Measurements from ENCODE around the gene CTXND1. TPM values are rescaled to one million over a fixed set of nuclear protein-coding genes. Genes with fewer than 3 reads are reported as not detected.

CTXND1 gene
- total and polyA plus RNA-seq, 2 of the 4 experiments (the other 2 are of a cell fraction) = not detected

DNA sequence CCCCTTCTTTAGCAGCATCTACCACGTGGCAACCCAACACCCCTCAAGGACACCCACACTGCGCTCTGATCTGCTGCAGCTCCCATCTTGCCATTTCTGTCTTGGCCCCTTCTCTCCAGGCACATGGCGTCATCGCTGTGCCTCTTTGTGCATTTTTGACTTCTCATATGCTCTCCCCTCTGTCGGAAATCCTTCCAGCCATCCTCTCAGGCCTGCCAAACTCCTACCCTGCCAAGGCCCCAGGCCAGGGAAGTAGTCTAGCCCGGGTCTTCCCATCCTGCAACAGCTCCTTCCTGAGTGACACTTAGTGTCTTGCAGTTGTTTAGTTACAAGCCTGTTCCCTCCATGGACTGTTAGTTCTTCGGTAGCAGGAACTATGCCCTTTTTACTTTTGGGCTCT, 34.0 kb upstream of the CTXND1 start:
- H2BK20ac ChIP-seq (ENCODE audit: low read depth, low read length) = no peak overlapping the region
- no peak overlapping the region for H3K4me3 ChIP-seq (ENCODE audit: insufficient read depth, low read depth, low read length)
- no peak overlapping the region for H2BK120ac ChIP-seq (ENCODE audit: low read depth, low read length)
- H3K4ac ChIP-seq (ENCODE audit: low read depth, low read length) = no peak overlapping the region
- DNase-seq = no peak
- H3K9ac ChIP-seq (ENCODE audit: low read depth, low read length) = no peak overlapping the region
- POLR2A ChIA-PET (ENCODE audit: unreplicated experiment) = no interaction called here
- no peak overlapping the region for H3K56ac ChIP-seq (ENCODE audit: extremely low read depth, insufficient read depth, low read length)
- no peak overlapping the region for H3K4me2 ChIP-seq (ENCODE audit: low read depth, low read length)
- no peak overlapping the region for H3K23ac ChIP-seq (ENCODE audit: low read depth, low read length)
- H3K36me3 ChIP-seq (ENCODE audit: control insufficient read depth, insufficient read depth, low read length) = no peaks in the 10 kb centered on the region
- H4K8ac ChIP-seq (ENCODE audit: low read depth in 2 of 2, low read length in 2 of 2) = no peak overlapping the region
- dilution Hi-C loops (cut with HindIII; ENCODE audit: low sequenced_read_pairs, unreplicated experiment) = no loop called here
- CTCF ChIA-PET = no interaction called here
- no peak overlapping the region for H2AFZ ChIP-seq (replicated peaks; ENCODE audit: low read length, poor library complexity)
- in situ Hi-C loops (cut with MboI; ENCODE audit: low sequenced_read_pairs) = no loop called here
- no peaks in the 10 kb centered on the region; the same call in 1 of the 2 replicates for H3K9me1 ChIP-seq (ENCODE audit: insufficient read depth, low read length)
- H4K91ac ChIP-seq (ENCODE audit: insufficient read depth, low read depth, low read length) = no peak overlapping the region
- no peak for ATAC-seq (ENCODE audit: low read depth)
- H2AK5ac ChIP-seq (ENCODE audit: low read depth, low read length) = no peak overlapping the region
- H3K14ac ChIP-seq (replicated peaks; ENCODE audit: low read depth, low read length) = no peak overlapping the region
- BruUV-seq (replicated peaks) = no TSS peak
- no peaks in the 10 kb centered on the region for H3K79me1 ChIP-seq (ENCODE audit: low read depth in 1 of 2, low read length in 2 of 2)
- TF ChIP-seq RAD21 (IDR thresholded peaks at IDR 0.05; ENCODE audit: low read length) = no peak
- TF ChIP-seq CHD1 (IDR thresholded peaks at IDR 0.05; ENCODE audit: low read depth, low read length) = no peak
- TF ChIP-seq MXI1 (IDR thresholded peaks at IDR 0.05; ENCODE audit: borderline replicate concordance, low read depth, low read length) = no peak
- no peak for TF ChIP-seq NFE2L2 (IDR thresholded peaks at IDR 0.05; ENCODE audit: low read depth, low read length)
- TF ChIP-seq MAFK (IDR thresholded peaks at IDR 0.05; ENCODE audit: low read depth, low read length) = no peak
- TF ChIP-seq, protein P1, sequence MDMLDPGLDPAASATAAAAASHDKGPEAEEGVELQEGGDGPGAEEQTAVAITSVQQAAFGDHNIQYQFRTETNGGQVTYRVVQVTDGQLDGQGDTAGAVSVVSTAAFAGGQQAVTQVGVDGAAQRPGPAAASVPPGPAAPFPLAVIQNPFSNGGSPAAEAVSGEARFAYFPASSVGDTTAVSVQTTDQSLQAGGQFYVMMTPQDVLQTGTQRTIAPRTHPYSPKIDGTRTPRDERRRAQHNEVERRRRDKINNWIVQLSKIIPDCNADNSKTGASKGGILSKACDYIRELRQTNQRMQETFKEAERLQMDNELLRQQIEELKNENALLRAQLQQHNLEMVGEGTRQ (IDR thresholded peaks at IDR 0.05; ENCODE audit: low read depth, low read length) = no peak
- TF ChIP-seq FOS (IDR thresholded peaks at IDR 0.05; ENCODE audit: low read depth, low read length) = no peak
- TF ChIP-seq, protein P2, sequence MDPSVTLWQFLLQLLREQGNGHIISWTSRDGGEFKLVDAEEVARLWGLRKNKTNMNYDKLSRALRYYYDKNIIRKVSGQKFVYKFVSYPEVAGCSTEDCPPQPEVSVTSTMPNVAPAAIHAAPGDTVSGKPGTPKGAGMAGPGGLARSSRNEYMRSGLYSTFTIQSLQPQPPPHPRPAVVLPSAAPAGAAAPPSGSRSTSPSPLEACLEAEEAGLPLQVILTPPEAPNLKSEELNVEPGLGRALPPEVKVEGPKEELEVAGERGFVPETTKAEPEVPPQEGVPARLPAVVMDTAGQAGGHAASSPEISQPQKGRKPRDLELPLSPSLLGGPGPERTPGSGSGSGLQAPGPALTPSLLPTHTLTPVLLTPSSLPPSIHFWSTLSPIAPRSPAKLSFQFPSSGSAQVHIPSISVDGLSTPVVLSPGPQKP (IDR thresholded peaks at IDR 0.05; ENCODE audit: borderline replicate concordance, low read depth, low read length) = no peak
- no peak for TF ChIP-seq CEBPB (IDR thresholded peaks at IDR 0.05; ENCODE audit: low read depth, low read length)
- TF ChIP-seq RFX5 (IDR thresholded peaks at IDR 0.05; ENCODE audit: low read depth, low read length) = no peak
- no peak for TF ChIP-seq MAZ (IDR thresholded peaks at IDR 0.05; ENCODE audit: borderline replicate concordance, low read depth, low read length)
- H3K27me3 ChIP-seq (ENCODE audit: control insufficient read depth, insufficient read depth, low read length) = peaks cover 35% of the 10 kb centered on the region
- H3K27ac ChIP-seq (ENCODE audit: insufficient read depth, low read length) = no peak overlapping the region
- no peak overlapping the region for H3K18ac ChIP-seq (ENCODE audit: low read depth, low read length)
- no peak overlapping the region for H4K5ac ChIP-seq (ENCODE audit: low read depth, low read length)
- intact Hi-C loops (cut with micrococcal nuclease) = no loop called here
- H2BK15ac ChIP-seq (ENCODE audit: low read depth, low read length) = no peak overlapping the region
- H3K9me3 ChIP-seq (ENCODE audit: control insufficient read depth, insufficient read depth, low read length) = no peaks in the 10 kb centered on the region
- WGBS, 2 experiments (ENCODE audit: extremely low coverage in 2 of 2, insufficient read length in 1 of 2) = 44% methylated on average over 6 of the region's 7 CpGs; no CpG with 5 or more reads in 1 of the 2 experiments
- no peak overlapping the region for H2AK9ac ChIP-seq (replicated peaks; ENCODE audit: low read depth, low read length, poor library complexity)
- H2BK5ac ChIP-seq (ENCODE audit: low read depth, low read length, poor library complexity, severe bottlenecking) = no peak overlapping the region
- H4K20me1 ChIP-seq (ENCODE audit: insufficient read depth, low read length) = no peaks in the 10 kb centered on the region
- H3K4me1 ChIP-seq (ENCODE audit: control insufficient read depth, insufficient read depth, low read length) = no peaks in the 10 kb centered on the region

Measured in IMR-90 (cell line).